HG02610 (cell line): ENCODE measurements around the gene SGPL1.

Experiments
- ATAC-seq: cut with Tn5 transposase; IDR thresholded peaks from one replicate; pipeline ENCODE4 v1.9.1; 2021; ENCODE audit warnings: mild to moderate bottlenecking, moderate library complexity; ENCODE audit not compliant: unreplicated experiment

SGPL1 gene

DNA sequence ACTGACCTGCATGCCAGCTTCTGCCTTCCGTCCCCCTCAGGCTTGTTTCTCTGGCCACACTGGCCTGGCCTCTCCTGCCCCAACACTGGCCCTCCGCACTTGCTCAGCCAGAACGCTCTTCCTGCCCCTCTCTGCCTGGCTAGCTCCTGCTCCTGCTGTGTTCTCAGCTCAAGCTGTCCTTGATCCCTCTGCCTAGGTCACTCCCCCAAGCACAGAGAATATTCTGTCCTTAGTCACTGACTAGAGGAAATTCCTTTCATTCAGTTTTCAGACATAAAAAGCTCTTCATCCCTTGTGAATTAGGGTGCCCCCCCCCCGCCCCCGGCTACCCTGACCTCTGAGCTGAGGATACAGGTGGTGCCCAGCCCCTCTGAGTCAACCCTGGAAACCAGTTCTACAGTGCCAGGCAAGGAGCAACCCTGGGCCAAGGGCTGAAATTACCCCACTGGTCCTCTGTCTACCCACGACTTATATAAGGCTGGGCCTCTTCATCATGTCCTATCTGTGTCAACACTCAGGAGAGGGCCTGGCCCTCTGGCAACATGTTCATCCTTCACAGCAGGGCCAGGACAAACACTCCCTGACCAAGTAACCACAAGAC is 6.6 kb upstream of the SGPL1 start:
- ATAC-seq = no peak

DNA sequence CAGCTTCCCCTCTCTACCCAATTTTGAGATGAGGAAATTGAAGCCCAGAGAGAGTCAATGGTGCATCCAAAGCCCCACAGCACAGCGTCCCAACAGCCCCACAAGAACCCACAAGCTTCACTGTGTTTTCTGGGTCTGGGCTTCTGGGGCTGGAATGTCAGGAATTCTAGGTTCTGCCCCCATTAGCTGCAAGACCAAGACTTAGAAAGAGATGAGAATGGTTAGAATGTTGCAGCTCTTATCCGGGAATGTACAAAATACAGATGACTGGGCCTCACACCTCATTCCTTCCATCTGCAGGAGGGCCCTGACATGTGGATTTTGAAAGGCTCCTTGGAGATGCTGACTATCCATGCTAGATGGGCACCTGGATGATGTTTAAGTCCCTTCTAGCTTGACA is 6.0 kb upstream of the SGPL1 start:
- no peak for ATAC-seq

DNA sequence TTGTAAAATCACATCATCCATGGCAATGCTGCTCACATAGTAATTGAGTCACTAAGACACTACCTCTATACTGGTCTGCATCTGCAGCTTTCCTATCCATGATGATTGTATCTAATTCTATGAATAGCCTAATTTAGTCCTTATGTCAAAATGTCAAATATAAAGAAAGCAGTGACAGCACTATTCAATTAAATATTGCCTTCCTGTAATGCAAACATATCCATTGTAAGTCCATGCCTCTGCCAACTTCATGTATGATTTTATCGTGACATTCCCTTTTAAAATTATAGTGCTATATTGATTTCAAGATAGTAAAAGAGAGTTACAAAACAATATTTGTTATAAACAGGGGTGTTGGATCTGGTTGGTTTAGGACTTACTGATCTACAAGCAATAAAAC is 4.8 kb upstream of the SGPL1 start:
- ATAC-seq = no peak

DNA sequence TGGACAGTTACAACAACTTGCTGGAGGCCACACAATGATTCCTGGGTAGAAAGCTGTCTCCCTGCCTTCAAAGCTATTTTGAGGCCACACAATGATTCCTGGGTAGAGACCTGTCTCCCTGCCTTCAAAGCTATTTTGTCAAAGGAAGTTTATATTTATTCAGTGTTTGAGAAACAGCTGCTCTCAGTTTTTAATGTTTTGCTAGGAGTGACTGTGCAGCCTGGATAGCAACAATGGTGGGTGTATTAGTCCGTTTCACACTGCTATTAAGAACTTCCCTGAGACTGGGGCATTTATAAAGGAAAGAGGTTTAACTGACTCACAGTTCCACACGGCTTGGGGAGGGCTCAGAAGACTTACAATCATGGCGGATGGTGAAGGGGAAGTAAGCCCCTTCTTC is 3.9 kb upstream of the SGPL1 start:
- no peak for ATAC-seq

DNA sequence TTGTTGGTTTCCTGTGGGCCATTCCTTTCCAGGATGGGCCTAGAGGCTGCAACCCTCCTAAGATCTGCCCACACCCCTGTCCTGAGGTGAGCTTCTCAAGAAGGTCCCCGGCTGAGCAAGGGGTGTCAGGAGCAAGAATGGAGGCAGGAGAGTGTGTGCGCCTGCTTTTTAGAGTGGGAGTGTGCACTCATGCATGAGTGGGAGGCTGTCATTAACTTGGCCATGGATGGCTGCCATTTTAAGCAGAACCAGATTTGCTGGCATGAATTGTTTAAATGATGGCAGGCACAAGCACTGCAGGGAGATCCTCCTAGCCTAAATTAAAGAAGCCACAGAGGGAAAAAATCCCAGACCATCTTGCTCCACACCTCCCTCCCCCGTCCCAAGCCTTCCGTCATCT is 2.9 kb upstream of the SGPL1 start:
- ATAC-seq = no peak

DNA sequence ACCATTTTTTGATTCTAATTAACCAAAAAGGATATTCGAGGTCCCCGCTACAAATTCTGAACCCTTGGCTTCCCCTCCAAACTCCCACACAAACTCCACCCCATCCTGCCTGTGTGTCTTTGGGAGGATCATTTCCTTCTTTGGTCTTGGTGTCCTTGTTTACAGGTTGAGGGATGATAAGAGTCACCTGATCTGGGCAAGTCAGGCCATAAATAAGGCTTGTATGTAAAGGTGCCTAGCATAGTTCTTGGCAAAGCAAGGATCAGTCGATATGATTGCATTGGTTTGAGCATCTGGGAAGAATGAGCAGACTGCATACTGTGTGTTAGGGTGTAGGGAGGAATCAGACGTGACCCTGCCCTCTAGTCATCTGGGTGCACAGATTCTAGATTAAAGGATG is 1.6 kb upstream of the SGPL1 start:
- no peak for ATAC-seq

DNA sequence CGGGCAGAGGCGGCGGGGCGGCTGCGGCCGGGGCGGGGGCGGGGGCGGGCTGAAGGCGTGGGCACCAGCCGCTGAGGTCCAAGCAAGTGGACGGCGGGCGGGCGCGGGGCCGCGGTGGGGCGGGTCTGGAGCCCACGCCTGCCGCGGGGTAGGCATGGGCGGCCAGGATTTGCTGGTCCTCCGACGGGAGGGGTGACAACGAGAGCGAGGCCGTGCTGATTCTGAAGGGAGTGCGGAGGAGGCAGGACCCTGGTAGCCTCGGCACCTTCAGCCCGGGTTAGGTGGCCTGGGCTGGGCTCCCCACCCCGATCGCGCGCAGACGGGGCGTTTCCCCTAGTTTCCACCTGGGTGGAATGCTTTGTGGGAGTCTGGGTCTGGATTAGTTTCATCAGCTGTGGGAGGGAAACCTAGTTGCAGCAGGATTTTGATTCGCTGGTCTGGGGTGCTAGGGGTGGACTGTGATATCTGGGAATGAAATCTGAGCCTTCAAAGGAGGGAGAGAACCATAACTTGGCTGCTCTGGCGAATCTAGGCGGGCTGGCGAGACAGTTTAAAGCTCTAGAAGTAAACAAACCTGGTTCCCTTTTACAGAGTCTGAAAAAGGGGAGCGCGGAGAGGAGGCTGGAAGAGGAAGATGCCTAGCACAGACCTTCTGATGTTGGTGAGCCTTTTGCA is 609 bp downstream of the SGPL1 start:
- peak; percentile 36 for ATAC-seq

DNA sequence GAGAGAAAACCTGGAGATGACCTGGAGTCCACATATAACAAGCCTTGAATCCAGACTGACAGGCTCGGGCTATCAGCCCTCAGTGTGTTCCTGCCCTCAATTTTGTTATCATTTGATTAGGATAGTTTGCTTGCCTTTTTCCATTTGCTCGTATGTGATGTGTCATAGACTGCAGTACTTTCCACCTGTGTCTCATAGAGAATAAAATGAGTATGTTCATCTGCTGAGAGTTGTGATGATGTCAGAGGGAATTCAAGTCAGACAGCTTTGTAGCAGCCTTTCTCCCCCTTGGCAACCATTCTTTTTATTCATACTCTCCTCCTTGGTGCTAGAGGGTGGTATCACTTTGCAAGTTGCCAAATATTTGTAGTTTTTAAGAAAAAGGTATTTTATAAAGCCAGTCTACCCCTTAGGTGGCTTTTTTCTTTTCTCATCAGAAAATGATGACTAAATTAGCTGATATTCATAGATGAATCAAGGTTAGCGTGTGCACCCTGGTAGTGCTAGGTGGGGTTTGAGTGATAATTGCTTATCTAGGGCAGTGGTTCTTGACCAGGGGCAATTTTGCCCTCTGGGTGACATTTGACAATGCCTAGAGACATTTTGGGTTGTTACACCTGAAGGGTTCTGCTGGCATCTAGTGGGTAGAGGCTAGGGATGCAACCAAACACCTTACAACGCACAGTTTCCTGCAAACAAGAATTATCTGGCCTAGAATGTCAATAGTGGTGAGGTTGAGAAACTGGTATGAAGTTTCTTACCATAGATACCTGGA is 5.4 kb downstream of the SGPL1 start:
- ATAC-seq = no peak

DNA sequence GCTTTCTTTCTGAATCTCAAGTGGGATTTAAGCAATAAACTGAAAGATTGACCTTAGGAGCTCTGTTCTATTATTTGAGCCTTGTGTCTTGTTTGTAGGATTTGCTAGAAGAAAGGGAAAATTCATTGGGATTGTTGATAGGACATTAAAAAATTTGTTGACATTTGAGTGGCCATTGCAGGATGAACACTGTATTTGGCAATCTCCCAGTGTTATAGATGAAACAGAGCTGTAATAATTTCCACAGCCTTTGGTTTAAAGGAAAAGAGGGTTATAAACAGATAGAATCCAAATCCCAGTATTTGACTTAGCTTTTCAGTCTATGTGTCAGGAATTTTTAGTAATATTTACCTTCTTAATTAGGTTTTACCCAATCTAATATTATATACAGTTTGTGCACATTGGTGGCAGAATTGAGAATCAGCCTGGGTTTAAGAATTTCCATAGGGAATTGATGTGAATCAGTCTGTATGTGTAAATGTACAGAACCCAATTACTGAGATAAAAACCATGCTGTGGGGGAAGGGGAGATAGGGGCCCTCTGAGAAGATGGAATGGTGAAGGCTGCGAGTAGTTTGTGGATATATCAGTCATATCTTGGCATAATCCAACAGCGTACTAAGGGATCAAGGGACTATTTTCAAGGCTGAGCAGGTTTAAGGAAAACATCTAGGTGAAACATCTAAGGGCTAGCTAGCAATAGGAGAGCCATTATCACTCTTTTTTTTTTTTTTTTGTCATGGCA is 6.5 kb downstream of the SGPL1 start:
- ATAC-seq = no peak

DNA sequence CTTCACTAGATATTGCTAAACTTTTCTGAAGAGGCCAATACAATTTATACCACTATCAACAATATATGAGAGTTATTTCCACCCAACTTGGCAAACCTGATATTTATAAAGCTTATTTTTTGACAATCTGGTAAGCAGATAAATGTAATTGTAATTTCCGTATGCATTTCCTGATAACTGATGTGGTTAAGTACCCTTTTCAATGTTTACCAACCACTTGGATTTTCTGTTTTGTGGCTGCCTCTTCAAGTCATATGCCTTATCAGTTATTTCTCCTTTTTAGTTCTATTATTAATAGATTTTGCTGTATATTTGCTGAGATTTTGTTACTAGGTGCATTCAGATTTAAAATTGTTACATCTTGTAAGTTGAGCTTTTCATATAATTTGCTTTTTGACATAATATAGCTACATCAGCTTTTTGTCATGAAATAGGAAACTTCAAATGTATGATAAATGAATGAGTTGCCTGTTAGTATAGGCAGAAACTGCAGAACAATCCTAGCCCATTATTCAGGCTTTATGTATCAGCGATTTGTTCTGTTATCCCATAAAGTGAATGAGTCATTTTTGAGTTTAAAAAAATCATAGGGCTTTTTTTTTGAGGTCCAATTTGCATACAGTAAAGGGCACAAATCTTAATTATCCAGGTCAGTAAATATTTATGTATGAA is 11.5 kb downstream of the SGPL1 start:
- no peak for ATAC-seq

DNA sequence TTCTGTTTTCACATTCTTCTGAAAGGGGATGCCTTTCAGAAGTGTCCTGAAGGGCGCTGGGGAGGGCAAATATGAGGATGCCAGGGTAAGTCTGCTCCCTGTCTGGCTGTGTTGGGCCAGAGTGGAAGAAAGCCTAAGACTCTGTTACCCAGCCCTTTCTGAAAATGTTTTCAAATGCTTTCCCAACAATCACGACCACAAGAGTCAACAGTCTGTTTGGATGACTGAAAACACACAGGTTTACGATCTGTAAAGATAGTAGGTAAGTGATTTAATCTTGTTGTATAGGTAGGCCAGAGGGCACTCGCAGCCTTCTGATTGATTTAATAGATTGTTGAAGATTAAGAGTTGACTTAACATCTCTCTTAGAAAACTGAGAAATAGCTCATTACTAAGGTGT is 13.2 kb downstream of the SGPL1 start:
- no peak for ATAC-seq

DNA sequence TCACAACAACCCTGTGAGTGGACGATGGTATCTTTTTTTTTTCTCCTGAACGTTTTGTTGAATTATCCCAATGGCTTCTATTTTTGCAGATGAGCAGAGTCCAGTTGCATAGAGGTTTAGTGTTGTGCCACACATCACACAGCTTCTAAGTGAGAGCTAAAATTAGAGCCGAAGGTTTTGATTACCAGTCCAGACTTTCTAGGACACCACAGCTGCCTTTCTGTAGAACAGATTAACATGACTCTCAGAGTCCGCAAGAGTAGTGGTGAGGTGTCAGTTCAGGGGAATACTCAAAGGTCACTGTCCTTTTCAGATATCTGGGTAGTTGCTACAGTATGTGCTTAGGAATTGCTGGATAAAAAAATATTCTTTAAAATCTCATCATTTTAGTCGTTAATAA is 13.8 kb downstream of the SGPL1 start:
- ATAC-seq = no peak

DNA sequence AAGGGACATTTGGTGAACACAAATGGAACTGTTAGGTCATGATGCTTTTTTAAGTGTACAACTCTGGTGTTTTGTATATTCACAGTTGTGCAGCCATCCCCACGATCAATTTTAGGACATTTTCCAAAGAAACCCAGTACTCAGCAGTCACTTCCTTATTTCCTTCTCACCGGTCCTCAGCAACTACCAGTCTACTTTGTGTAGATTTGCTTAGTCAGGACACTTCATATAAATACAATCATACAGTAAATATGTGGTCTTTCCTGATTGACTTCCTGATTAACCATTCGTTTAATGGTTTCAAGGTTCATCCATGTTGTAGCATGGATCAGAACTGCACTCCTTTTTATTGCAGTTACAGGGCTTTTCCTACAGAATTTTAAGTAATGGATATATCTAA is 14.4 kb downstream of the SGPL1 start:
- no peak for ATAC-seq

DNA sequence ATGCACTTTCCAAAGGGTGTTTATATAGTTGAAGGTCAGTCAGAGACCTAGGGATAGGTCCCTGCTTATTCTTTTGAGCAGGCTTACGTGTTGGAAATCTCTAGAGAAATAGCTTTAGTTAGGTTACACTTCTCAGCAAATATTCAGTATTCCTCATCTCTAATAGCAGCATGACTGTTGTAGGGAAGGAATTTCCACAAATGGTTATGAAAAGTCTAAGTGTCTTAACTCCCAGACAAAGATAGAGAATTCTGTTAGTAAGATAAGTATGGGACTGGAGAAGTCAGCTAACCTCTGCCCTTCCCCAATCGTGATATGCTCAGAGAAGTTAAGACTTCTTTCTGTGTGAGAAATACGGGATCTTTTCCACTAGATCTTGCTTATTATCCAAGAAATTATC is 16.5 kb downstream of the SGPL1 start:
- no peak for ATAC-seq

DNA sequence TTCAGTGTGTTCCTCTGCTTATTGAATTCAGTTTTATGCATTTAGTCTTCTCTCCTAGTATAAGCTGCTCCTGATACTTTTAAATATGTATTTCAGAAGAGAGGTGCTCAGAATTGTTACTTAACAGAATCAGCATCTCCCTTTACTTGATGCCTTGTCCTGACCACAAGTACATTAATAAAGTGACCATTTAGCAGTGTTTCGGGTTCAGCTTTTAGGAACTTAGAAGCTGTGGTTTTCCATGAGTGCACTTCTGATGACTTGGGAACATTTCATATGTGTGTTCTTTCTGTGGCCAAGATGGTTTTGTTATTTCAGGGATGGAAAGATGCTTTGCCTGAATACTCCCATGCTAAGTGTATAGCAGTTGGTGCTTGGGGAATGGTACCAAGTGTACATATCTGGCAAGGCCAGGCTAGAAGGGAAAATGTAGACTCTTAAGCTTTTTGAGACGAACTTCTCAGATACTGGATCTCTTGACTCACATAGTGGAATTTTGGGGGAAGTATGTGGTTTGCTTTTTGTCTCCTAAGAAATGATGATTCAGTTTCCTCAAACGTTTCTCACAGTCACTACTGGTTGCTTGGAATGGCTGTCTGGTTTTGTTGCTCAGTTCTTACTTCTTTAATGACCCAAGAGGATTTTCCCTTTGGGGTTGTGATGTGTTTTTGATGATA is 17.2 kb downstream of the SGPL1 start:
- peak; percentile 51 for ATAC-seq

DNA sequence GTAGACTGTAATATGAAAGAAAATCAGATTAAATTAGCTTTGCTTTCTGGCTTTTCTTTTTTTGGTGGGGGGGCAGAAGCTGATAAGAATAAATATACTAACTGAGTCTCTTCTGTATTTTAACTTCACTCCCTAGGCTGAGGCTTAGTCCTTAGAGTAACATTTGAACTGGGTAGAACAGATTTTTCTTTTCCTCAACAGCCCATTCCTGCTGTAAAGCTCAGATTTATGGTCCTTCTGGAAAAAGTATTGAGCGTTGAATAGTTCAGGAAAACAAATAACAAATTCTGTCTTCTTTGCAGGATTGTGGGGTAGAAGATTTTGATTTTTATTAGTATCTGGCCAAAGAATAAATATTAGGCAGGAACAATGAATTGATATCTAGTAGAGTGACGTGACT is 17.9 kb downstream of the SGPL1 start:
- no peak for ATAC-seq

DNA sequence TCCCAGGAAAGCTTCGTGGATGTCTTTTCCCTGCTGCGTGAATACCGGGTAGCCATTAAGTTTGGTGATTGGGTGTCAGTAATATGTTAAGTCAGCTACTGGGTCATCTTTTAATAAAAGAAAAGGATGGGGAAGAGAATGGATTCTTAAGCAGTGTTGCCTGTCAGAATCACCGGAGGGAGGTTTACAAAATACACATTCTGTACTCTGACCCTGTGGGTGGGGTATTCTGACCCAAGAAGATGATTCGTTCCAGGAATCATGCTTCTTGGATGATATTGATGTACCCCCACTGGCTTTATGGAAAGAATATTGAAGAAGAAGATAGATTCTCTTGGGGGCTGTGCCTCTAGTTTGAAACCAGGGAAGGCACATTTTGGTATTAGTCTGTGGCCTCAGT is 18.3 kb downstream of the SGPL1 start:
- no peak for ATAC-seq

DNA sequence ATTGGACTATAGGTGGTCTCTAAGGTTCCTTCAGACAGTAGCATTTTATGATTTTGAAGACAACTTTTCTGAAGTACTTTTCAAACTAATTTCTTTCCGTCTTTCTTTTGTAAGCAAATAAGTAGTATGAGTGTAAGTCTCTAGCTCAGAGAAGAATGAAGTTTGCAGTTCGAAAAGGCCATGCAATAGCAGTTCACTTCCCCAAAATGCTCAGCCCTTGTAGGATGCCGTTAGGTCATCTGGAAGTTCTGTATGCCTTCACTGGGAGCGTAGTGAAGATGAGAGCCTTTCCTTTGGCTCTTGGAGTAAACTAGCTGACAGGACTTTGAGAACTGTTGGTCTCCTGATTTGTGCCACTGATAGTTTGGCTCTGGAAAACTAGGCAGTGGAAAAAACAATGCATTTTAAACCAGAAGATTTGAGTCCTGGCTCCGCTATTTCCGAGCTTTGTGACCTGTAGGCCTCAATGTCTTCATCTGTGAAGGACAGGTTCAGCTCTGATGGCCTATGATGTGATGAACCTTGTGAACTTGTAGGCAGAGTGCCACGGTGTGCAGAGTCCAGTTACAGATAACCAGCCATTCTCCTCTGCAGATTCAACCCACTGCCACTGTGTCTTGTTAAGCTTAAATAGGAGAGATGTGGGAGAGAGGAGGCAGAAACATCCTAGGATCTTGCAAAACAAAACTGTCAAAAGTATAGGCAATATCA is 18.8 kb downstream of the SGPL1 start:
- ATAC-seq = no peak

DNA sequence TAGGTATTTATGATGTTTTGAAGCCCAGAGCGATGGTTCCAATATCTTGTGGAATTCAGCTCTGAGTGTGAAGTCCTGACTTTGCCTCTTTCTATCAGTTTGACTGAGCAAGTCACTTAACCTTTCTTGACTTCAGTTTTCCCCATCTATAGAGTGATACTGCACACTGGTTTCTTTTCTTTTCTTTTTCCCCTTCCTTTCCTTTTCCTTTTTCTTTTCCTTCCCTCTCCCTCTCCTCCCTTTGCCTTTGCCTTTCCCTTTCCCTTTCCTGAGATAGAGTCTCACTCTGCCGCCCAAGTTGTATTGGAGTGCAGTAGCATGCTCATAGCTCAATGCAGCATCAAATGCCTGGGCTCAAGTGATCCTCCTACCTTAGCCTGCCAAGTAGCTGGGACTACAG is 20.6 kb downstream of the SGPL1 start:
- ATAC-seq = no peak

DNA sequence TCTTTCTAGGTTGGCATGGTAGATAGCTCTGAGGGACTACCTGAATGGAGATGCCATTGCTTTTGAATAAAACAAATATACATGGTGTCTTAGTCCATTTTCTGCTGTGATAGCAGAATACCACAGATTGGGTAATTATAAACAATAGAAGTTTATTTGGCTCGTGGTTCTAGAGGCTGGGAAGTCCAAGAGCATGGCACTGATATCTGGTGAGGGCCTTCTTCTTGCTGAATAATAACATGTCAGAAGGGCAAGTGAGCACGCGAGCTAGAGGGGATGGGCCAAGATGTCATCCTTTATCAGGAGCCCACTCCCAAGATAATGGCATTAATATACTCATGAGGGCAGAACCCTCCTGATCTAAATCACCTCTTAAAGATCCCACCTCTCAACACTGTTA is 21.9 kb downstream of the SGPL1 start:
- no peak for ATAC-seq
